Stimulated activated CD4-positive, alpha-beta T cell treated with anti-CD3 and anti-CD28 coated beads, Interleukin-1b, Interleukin-23, amount 100 ng/mL, for 1 hour (primary cell): ENCODE results near the gene STOX2.

Source experiments
- DNase-seq, 2 donors: peaks; one replicate each; pipeline ENCODE4 v3.0.0-alpha.2; 2020; ENCODE audit warnings: low read depth in 2 of 2

STOX2 gene

DNA sequence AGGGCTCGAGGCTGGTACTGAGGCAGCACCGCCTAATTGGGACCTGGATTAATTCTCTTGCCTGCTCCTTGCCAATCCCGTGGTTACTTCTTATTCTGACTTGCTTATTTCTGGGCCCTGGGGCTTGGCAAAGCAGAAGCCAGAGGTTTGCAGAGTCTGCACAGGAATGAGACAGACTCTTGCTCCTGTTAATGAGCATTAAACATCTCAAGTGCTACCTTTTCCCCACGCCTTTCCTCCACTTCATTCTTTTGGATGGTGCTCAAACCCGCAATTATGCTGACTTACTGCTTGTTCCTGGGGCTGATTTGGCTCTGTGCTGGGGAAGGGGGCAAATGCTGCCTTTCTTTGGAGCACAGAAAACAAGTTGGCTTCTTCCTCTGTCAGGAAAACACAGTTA, 16.5 kb upstream of the STOX2 start:
- DNase-seq: no peak

DNA sequence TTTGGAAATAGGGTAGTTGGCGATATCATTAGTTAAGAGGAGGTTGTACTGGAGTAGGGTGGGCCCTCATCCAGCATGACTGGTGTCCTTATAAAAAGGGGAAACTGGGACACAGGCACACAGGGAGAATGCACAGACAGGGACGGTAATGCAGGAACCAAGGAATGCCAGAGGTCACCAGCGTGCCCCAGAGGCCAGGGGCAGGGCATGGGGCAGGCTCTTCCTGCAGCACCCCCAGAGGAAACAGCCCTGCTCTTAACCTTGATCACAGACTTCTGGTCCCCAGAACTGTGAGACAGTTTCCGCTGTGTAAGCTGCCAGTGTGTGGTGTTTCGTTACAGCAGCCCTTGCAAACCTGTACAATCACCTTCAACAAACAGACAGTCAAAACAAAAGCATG, 15.9 kb upstream of the STOX2 start:
- no peak for DNase-seq

DNA sequence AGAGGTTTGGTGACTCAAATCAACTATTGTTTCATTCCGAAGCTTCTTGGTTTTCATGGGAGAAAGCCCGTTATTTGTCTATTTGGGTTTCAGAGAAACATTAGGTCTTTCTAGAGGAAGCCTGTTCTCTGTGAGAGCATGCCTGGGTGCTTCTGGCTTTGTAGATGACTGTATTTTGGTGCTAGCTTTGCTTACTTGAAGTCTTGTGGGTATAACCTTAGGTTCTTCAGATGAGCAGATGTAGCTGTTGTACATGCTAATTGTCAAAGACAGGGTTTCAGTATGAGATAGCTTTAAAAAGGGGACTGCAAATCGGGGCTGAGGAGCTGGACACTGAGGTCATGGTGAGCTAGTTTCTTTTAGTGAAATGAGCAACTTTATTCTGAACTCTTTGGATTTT, 7.9 kb upstream of the STOX2 start:
- no peak for DNase-seq

DNA sequence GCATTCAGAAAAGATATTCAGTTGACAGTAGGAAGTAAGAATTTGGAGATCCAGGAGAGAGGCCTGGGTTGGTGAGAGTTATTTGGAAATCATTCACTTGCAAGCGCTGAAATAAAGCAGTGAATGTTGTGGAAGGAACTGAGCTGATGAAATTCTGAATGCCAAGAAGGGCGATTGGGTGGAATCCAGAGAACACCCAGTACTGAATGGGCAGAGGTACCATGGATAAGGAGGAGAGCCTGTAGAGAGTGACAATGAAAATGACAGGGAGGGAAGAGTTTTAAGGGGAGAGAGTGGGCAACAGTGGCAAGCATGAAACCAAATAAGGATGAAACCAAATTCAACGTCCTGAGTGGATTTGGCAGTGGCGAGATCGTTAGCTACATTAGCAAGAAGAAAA, 6.7 kb upstream of the STOX2 start:
- DNase-seq: no peak

DNA sequence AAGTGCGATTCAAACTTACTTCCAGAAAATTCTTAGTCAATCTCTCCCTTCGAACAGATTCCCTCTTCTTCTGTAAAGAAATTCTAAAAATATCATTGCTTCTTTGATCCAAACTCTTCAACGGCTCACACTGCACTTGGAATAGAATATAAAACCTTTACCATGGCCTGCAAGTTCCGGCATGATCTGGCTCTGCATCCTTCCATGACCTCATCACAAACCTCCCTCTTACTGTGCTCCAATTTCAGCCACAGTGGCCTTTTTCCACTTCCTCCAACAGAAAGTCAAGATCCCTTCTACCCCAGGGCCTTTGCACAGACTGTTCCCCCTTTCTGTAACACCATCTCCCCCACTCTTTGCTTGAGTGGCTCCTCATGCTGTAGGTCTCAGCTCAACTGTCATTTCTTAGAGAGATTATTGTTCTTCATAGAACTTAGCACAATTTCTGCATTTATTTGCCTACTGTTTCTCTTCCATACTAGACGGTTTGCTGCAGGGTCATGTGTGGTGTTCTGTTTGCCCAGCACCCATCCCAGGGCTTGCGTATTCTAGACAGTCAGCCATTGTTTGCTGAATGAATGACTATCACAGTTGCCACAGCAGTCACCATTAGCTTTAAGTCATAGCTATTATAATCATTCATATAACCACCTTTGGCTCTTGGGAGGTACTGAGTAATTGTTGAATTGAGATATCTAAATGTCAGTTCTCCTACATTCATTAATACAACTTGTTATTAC, 1.9 kb upstream of the STOX2 start:
- no peak for DNase-seq

DNA sequence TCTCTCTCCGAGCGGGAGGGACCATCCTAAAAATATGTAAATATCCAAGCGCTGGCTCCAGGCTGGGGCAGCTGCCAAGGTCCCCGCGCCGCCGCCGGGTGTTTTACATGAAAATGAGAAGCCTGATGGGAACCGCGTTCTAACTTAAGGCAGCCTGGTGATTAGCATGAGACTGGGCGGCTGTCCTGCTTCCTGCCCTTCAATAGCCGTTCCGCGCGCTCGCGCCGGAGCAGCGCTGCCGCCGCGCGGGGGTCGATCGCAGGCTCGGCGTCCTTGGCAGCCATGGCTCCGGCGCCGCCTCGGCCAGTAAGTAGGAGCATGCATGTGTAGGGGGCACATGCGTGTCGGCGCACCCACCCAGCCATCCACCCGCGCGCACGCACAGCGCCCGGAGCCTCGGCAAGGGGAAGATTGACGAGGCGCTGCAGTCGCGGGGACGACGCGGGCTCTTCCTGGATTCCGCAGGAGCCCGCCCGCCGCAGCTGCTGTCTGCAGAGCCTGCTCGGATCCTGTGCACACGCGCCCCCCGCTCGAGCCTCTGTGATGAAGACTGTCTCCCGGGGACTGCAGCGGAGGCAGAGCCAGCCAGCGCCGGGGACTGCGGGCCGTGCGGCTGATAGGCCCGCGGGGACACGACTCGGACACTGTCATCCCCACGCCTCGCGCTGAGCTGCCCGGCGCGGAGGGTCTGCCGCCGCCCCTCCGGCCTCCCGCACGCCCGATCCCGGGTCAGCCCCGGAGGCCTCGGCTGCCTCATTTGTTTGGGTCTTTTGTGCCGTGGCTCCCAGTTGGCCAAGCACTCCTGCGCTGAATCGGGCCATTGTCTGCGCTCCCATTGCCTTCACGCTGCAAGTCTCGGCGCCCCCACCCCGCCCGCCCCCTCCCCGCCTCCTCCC, 734 bp downstream of the STOX2 start:
- no peak for DNase-seq

DNA sequence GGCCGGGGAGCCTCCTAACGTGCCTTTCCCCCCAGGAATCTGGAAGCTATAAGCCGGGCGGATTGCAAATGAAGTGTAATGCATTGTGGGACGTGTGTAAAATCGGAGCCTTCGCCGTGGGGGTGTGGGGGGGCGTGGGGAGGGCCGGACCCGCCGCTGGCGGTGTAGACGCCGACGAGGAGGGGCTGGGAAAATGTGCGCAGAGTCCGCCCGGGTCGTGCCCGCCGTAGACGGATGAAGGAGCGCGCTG, 1.3 kb downstream of the STOX2 start:
- DNase-seq: no peak

DNA sequence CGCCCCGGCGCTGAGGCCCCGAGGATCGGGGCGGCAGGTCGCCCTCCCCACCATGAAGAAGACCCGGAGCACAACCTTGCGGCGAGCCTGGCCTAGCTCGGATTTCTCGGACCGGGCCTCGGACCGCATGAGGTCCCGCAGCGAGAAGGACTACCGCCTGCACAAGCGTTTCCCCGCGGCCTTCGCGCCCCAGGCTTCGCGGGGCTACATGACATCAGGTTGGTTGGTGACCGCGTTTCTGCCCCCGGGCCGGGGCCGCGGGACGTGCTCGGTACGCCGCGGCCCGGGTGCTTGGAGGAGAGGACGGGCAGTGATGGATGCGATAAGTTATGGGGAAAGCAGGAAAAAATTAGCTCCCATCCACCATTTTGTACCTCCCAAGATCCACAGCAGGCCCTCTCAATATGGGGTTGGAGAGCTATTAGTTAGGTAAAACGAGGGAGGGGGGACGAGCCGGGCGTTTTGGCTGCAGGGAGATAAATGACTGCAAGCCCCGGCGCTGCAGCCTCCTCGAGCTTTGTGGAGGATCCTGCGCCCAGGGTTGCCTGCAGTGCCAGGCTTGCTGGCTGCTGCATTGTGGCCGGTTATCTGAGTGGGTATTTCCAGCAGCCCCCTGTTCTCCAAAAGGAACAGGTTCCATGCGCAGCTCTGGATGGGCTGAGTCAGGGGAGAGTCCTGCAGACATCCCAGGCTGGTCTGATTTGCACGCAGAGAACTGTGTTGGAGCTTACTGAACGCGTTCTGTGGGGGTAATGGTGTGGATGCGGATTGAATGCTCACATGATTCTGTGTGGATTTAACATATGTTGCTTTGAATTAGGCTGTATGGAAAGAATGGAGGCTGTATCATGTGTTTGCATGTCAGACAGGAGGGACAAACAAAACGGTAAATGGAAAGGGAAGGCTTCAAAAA, 1.9 kb downstream of the STOX2 start:
- no peak for DNase-seq

DNA sequence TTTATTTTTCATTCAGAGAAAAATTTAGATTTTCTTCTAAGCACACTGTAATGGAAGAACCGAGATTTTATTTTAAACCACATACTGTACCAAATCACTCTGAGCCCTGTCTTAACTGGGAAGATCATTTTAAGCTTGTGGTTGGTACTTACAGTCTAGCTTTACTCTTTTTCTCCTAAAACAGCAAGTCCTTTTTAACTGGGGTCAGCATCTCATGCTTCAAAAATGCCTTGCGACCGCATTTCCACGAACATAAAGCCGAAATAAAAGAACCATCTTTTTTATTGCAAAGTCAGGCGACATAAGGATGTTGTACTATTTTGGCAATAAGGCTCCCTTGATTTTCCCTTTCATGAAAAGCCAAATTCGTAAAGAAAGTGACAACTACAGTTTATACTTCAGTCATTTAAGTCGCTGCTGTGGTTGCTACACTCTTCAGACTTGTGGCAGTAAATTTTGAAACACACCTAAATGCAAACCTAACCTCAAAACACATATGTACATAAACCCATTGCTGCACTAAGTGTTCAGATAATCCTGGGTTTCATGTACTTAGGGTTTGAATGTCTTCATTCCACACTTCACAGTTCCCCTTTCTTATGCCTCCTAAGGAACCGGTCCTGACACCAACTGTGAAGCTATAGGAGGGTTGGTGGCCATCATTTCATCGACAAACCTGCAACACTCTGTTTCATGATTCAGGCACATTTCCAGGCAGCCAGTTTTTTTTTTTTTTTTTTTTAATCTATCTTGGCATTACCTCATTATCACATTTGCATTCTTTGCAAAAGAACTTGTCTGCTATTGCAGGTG, 3.0 kb downstream of the STOX2 start:
- DNase-seq: no peak

DNA sequence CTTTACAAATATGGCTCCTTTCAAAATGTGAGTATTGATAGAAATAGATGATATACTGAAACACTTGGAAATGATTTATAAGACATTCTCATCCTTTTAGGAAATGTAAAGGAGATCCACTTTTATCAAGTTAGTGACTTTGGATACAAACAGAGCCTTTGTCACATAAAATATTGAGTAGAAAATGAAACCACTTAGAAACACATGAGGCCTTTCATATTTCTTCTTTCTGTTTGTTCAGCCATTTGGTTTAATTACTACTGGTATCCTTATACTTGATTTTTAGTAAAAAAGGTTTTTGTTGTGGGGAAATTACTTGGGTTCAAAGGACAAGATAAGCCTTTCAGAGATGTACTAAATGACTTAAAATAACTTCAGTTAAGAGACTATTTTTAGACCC, 4.1 kb downstream of the STOX2 start:
- no peak for DNase-seq

DNA sequence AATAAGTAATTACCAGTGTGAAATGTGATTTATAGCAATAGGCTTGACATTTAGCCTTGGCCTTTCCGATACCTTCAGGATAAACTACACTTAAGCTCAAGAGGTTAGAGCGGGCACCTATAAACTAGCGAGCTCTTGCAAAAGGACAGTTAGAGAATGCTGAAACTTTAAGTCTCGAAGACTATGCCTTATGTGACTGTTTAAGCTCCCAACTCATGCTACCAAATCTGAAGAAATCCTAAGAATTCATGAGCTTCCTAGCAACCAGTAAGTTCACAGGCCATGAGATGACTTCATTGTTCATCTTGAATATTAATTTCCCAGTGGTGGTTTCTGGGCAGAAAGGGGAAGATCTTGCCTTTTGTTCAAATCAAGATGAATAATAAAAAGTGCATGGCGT, 4.7 kb downstream of the STOX2 start:
- DNase-seq: no peak

DNA sequence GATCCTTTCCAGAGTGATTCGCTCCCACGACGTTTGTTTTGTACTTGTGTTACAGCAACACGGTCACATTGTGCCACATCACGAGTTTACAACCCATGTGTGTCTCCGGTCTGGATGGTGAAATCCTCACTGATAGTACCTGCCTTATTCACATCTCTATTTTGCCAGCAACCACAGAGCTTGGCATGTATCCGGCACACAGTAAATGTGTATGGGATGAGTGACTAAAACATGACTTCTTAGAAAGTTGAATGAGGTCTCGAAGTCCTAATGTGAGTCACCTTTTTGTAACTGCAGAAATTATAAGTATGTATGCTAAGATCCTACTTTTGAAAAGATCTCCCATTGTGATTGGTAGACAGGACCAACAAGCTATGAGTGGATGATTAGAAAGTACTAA, 7.5 kb downstream of the STOX2 start:
- DNase-seq: no peak

DNA sequence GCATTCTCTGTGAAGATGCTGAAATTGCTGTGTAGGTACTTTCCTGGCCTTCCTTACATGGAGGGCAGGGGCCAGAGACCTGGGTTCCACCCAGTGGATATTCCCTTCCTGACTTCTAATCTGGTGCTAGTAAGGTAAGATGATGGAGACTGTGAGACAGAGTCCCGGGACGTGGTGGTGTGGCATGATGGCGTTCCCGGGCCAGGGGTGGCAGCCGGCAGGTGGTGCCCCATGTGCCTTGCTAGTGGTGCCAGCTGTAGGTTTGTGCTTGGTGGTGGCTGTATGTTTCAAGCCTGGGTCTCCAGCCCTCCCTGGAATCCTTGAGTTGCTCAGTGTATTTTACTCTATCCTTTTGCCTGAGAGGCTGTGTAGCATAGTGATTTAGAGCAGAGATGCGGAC, 10.9 kb downstream of the STOX2 start:
- no peak for DNase-seq

DNA sequence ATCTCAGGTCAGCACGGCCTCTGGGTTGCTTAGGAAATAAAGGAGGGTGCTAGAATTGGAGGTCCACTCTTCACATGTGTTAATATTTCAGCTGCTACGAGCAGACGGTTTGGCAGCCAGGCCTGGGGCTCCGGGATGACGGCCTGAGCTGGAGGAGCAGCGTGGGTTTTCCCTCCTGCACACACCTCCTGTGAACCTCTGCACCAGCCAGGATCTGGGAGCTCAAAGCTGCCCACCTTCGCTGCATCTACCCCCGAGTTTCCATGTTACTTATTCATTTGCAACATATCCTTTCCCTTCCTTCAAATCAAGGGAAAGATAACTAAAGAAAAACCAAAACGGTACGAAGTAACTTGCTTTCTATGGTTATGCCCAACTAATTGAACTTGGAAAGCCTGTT, 13.6 kb downstream of the STOX2 start:
- DNase-seq: no peak

DNA sequence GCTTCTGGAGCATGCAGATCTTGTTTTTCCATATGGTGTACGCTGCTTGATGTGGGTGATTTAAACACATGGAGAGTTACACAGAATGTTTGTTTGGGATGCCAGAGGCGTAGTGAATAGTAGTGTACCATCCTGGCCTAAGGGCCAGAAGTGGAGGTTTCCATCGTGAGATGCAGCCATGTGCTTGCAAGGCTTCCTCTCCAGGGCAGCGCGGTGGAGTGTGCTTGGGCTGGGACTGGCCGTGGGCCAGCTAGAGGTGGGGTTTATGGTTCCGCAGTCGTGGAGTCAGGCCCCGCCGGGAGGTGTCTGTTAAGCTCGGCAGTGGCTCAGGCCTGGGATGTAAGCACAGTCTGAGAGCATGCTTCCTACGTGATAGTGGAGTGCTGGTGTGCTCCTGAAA, 14.0 kb downstream of the STOX2 start:
- DNase-seq: no peak

DNA sequence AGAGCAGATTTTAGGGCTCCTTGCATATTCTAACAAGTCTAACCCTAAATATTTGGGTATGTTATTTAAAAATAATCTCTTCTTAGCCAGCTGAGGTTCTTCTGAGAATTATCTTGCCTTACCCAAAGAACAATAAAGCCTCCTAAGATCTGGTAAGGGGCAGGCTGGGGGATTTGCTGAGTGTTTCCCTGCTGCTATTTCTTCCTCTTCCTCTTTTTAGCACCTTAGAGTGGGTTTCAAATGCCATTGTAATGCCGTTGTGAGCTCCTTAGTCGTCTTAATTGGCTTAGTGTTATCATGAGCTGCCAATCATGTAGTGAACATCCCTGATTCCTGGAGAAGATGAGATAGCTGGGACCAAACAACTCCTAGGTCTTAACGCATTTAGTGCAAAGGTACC, 15.4 kb downstream of the STOX2 start:
- no peak for DNase-seq

DNA sequence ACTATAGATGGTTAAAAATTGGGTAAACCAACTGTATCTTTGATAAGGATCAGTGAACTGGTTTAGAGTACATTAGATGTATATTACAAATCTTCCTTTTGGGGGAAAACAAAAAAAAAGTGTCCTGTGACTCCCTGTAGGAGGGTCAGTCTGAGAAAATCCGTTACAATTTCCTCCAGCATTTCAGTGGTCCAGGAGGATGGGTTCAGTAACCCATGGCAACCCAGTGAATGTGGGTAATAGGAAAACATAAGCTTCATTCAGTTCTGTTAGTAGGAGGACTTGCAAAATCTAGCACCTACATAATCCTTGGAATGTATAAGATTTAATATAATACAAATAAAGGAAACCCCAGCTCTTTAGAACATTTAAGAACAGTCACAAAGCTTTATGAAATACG, 16.2 kb downstream of the STOX2 start:
- no peak for DNase-seq

DNA sequence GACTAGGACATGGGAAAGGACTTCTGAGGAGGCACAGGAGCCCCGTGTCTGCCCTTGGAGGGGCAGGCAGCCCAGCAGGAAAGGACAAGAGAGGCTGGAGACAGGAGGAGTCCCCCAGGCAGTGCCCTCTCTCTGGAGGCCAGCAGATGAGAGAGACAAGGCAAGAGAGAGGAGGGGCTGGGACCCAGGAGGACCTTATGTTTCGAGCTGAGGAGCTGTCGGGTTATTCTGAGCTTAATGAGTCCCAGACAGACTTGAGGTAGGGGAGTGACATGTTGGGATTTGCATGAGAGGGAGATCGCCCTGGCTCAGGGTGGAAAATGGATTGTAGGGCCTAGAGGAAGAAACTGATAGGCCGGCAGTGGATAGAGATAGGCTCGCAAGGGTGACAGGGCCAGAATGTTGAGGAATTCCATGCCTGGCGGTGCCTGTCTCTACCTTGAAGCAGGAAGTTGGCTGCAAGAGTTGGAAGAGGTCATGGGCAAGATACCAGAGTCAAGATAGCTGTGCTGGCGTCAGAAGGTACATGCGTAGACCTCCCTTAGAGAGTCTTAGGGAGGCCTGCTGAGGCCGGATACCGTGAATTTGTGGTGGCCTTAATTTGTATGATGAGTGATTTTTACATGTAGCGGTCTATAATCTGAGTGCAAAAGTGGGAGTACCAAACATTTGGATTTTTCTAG, 19.4 kb downstream of the STOX2 start:
- no peak for DNase-seq

DNA sequence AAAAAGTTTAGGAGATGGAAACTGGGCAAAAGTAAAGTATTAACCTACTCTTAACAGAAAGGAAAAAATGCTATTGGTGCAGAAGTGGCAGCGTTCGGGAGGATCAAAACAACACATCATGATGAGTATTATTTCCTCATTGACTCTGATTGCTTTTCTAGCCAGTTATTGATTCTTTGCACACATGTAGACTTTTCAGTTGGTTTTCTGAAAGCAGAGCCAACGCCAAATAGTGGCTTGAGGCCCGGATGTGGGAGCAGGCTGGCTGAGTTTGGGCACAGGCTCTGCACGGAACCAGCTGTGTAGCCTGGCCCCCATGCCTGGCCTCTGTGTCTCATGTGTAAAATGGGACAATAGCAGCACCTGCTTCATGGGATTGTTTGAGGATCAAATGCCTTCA, 21.8 kb downstream of the STOX2 start:
- DNase-seq: no peak

DNA sequence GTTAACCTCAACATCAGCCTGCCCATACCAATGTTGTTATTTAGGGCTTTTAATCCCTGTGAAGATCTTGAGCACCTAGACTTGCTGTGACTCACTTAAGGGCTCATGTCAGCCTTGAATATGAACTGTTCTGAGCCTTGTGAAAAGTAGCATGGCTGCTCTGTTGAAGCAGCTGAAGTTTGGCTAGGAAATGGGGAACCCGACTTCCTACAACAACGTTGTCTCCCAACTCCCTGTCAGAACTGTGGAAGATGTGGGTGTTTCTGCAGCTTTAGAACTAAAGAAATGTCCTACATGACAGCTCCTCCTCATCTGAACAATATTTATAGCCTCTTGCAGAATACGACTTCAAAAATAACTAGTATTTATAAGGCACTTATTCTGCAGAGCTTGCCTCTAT, 27.5 kb downstream of the STOX2 start:
- DNase-seq: no peak

DNA sequence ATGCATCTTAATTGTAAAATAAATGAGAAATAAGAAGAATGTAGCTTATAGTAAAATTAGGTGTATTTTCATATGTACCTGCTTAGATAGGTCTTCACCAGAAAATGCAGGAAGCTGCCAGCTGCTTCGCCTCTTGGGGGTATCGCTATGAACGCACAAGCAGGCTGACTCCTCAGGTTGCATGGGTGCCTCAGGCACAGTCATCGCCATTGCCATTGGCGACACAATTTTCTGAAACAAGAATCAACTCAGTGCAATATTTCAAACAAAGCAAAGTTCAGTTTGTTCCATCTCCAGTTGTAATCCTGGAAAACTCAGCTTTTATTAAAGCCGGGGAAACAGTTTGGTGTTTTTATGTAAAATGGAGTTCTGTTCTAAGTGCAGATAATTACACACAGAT, 29.7 kb downstream of the STOX2 start:
- DNase-seq: no peak
